ENCODE measurements around the gene ACHE. TPM values are rescaled to one million over a fixed set of nuclear protein-coding genes. Genes with fewer than 3 reads are reported as not detected.

Gene ACHE
- total RNA-seq, 1 experiment from 2014 or later, result 10.4 TPM

DNA sequence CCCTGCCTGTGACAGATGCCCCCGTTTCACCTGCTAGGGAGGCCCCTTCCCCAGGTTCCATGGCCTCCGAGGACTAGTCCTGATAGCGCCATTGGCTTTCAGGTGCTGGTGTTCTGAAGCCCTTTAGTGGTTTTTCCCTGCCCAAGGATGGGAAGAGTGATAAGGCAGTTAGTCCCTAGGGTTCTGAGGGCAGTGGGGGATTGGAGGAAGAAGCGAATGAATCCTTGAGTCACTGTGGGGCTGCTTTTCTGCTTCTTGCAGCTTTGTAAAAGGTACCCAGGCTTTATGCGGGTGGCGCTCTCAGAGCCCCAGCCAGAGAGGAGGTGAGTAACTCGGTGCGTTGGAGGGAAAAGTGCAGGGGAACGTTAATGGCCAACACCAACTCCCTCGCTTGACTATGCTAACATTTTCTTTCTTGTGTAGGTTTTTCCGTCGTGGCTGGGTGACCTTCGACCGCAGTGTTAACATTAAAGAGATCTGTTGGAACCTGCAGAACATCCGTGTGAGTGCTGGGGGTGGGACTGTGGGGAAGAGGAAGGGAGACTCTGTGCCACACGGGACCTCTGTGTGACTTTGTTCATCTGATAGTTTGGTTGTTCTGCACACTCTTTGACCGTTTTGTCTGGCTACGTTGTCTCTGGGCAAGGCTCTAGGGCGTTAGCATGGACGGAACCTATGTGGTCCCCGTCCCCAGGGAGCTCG is 10.1 kb downstream of the ACHE start:
- peaks cover 19% of the 10 kb centered on the region for H3K36me3 ChIP-seq (ENCODE audit: control insufficient read depth, insufficient read depth, low read length)

More for the DNA sequence above, 10.1 kb downstream of the ACHE start:
- Histone ChIP-seq H3K4me1 (ENCODE audit: control insufficient read depth, insufficient read depth, low read length) (peaks cover 20% of the 10 kb centered on the region), H3K4me3 (ENCODE audit: low read depth in 2 of 2, low read length in 2 of 2) (no peak overlapping the region), H3K27me3 (ENCODE audit: control insufficient read depth, insufficient read depth, low read length) (no peaks in the 10 kb centered on the region), H3K27ac (ENCODE audit: low read length) (no peak overlapping the region), H3K9me3 (ENCODE audit: control insufficient read depth, insufficient read depth, low read depth, low read length) (no peaks in the 10 kb centered on the region)
- ChIA-PET POLR2A (no interaction called here), CTCF (no interaction called here)
- in situ Hi-C loops (cut with HindIII; ENCODE audit: low pct_unique_long_range_greater_than_20kb, low sequenced_read_pairs), result no loop called here
- TF ChIP-seq SIN3A (IDR thresholded peaks at IDR 0.05; ENCODE audit: borderline replicate concordance, insufficient read depth, low read depth, low read length), result no peak
- TF ChIP-seq POLR2AphosphoS5 (IDR thresholded peaks at IDR 0.05; ENCODE audit: low read depth, low read length), result no peak
- no peak for TF ChIP-seq TCF7L2 (IDR thresholded peaks at IDR 0.05; ENCODE audit: low read depth, low read length)
- TF ChIP-seq REST (IDR thresholded peaks at IDR 0.05; ENCODE audit: insufficient read depth in 1 of 2, low read depth in 2 of 2, low read length in 1 of 2), result no peak
- TF ChIP-seq CTCF (IDR thresholded peaks at IDR 0.05), result no peak
- intact Hi-C loops (cut with micrococcal nuclease; ENCODE audit: unreplicated experiment), result no loop called here
- DNase-seq (ENCODE audit: low read depth, low spot score) (no peak), ATAC-seq (no peak)
- BruUV-seq (replicated peaks), result no TSS peak
